Mesendoderm (in vitro differentiated cells): ENCODE data around the gene PRR5L.
"Not testable (repeated sequence)": the region's sequence is repeated elsewhere in the genome, so short reads cannot be mapped to it uniquely, and the experiment has no call there.

Source experiments
- DNase-seq: peaks from one replicate; pipeline ENCODE4 v3.0.0; 2013
- H2AK5ac ChIP-seq: 2 replicates; pipeline ENCODE4 v1.6.1; 2013; ENCODE audit warnings: low read length, inconsistent platforms
- H2BK120ac ChIP-seq: 2 replicates; pipeline ENCODE4 v1.6.1; 2013; ENCODE audit warnings: low read depth, mild to moderate bottlenecking, low read length, moderate library complexity, mixed read lengths
- H2BK15ac ChIP-seq: replicated peaks from 2 replicates; pipeline ENCODE4 v1.6.1; 2013; ENCODE audit warnings: low read depth, mild to moderate bottlenecking, moderate library complexity
- H2BK5ac ChIP-seq: 2 replicates; pipeline ENCODE4 v1.6.1; 2013; ENCODE audit warnings: low read length, inconsistent platforms
- H3K18ac ChIP-seq: 2 replicates; pipeline ENCODE4 v1.6.1; 2013; ENCODE audit warnings: mild to moderate bottlenecking, low read length, mixed read lengths
- H3K23ac ChIP-seq: one replicate; pipeline ENCODE4 v1.6.1; 2013; ENCODE audit warnings: low read length
- H3K27ac ChIP-seq: 2 replicates; pipeline ENCODE4 v1.5.1; 2013; ENCODE audit warnings: low read depth, mild to moderate bottlenecking, inconsistent platforms, low read length, moderate library complexity
- H3K27me3 ChIP-seq: 2 replicates; pipeline ENCODE4 v1.6.1; 2013; ENCODE audit warnings: low read length, control low read depth, mild to moderate bottlenecking, inconsistent platforms; ENCODE audit not compliant: insufficient read depth, poor library complexity
- H3K36me3 ChIP-seq: 2 replicates; pipeline ENCODE4 v1.6.1; 2013; ENCODE audit warnings: low read length, inconsistent platforms; ENCODE audit not compliant: control insufficient read depth, insufficient read depth
- H3K4ac ChIP-seq: one replicate; pipeline ENCODE4 v1.6.1; 2013; ENCODE audit warnings: low read depth, mild to moderate bottlenecking, low read length, moderate library complexity
- H3K4me1 ChIP-seq: 2 replicates; pipeline ENCODE4 v1.6.1; 2013; ENCODE audit warnings: low read depth, low read length, inconsistent platforms; ENCODE audit not compliant: control insufficient read depth
- H3K4me2 ChIP-seq: 2 replicates; pipeline ENCODE4 v1.6.1; 2013; ENCODE audit warnings: low read length
- H3K4me3 ChIP-seq: 2 replicates; pipeline ENCODE4 v1.5.1; 2013; ENCODE audit warnings: mild to moderate bottlenecking, low read length
- H3K56ac ChIP-seq: one replicate; pipeline ENCODE4 v1.6.1; 2013; ENCODE audit warnings: low read length
- H3K79me1 ChIP-seq: 2 replicates; pipeline ENCODE4 v1.6.1; 2013; ENCODE audit warnings: low read length, inconsistent platforms
- H3K79me2 ChIP-seq: 2 replicates; pipeline ENCODE4 v1.6.1; 2013; ENCODE audit warnings: mild to moderate bottlenecking, low read length; ENCODE audit not compliant: control insufficient read depth, insufficient read depth
- H3K9ac ChIP-seq: 2 replicates; pipeline ENCODE4 v1.6.1; 2013; ENCODE audit warnings: low read length, inconsistent platforms
- H4K5ac ChIP-seq: one replicate; pipeline ENCODE4 v1.6.1; 2013; ENCODE audit warnings: low read length
- H4K8ac ChIP-seq: one replicate; pipeline ENCODE4 v1.6.1; 2013; ENCODE audit warnings: low read depth, mild to moderate bottlenecking, control low read depth, low read length, moderate library complexity
- WGBS: extraction: QIAGEN DNeasy Blood & Tissue Kit; methylation state at CpG from one replicate; pipeline ENCODE4 v1.1.7; 2013; ENCODE audit warnings: low lambda C conversion rate, missing lambda C conversion rate; ENCODE audit not compliant: insufficient coverage; ENCODE audit errors: extremely low coverage; 5-methylcytosine and 5-hydroxymethylcytosine counted together

PRR5L gene

DNA sequence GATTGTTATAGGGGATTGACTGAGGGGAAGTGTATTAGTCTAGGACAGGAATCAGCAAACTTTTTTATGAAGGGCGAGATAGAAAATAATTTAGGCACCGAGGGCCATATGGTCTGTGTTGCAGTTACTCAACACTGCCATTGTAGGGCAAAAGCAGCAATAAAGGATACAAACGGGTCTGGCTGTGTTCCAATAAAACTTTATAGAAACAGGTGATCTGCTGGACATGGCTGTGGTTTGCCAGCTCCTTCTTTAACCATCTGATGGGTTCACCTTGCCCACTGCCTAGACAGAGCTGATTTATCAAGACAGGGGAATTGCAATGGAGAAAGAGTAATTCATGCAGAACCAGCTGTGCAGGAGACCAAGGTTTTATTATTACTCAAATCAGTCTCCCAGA lies 20.0 kb downstream of the PRR5L start:
- Histone ChIP-seq H2AK5ac (no peak overlapping the region), H4K5ac (no peak overlapping the region), H2BK15ac (no peak overlapping the region), H3K79me1 (no peaks in the 10 kb centered on the region), H3K79me2 (no peaks in the 10 kb centered on the region), H3K9ac (no peak overlapping the region), H3K56ac (no peak overlapping the region), H4K8ac (no peak overlapping the region), H3K36me3 (no peaks in the 10 kb centered on the region), H3K4me1 (no peaks in the 10 kb centered on the region), H3K27ac (no peak overlapping the region), H3K23ac (no peak overlapping the region), H3K4ac (no peak overlapping the region), H3K4me3 (no peak overlapping the region), H3K18ac (no peak overlapping the region), H3K4me2 (no peak overlapping the region), H2BK5ac (no peak overlapping the region), H2BK120ac (no peak overlapping the region), H3K27me3 (no peaks in the 10 kb centered on the region)
- no CpG with 5 or more reads among the region's 3 CpGs for WGBS
- no peak for DNase-seq

DNA sequence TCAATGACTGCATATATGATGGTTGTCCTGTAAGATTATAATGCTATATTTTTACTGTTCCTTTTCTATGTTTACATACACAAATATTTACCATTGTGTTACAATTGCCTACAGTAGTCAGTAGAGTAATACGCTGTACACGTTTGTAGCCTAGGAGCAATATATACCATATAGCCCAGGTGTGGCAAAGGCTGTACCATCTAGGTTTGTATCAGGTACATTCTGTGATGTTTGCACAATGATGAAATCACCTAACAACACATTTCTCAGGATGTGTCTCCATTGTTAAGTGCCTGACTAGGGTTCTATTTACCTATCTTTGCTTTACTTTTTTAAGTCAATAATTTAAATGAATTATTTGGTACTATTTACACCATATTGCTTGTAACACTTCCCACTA lies 21.9 kb downstream of the PRR5L start:
- no CpG with 5 or more reads among the region's 2 CpGs for WGBS

DNA sequence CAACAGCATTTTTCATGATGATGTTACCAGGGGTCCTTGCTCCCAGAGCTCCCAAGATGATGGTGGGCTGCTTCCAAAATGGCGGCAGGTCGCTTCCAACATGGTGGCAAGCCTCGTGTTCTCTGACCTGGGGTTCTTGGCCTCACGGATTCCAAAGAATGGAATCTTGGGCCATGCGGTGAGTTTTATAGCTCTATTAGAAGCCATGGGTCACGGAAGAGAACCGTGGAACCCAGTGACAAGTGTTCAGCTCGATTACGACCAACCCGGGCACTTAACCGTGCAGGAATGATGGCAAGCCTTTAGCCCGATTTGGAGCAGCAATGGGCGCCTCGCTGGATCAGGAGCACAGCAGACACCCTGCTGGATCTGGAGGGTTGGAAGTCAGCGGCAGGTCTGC lies 28.9 kb downstream of the PRR5L start:
- not testable (repeated sequence) for H3K9ac ChIP-seq, H3K4me3 ChIP-seq, H3K36me3 ChIP-seq, H3K79me1 ChIP-seq, H3K23ac ChIP-seq, H3K18ac ChIP-seq, H3K4me2 ChIP-seq, H4K5ac ChIP-seq, DNase-seq, H2AK5ac ChIP-seq, H3K4me1 ChIP-seq, H3K27ac ChIP-seq, H4K8ac ChIP-seq, H3K79me2 ChIP-seq, H2BK5ac ChIP-seq, H3K56ac ChIP-seq, H3K4ac ChIP-seq, H2BK120ac ChIP-seq, H3K27me3 ChIP-seq, H2BK15ac ChIP-seq
- WGBS = no CpG with 5 or more reads among the region's 15 CpGs

More for the DNA sequence above, 21.9 kb downstream of the PRR5L start:
- Histone ChIP-seq H3K4ac (no peak overlapping the region), H3K23ac (no peak overlapping the region), H3K4me2 (no peak overlapping the region), H3K4me1 (no peaks in the 10 kb centered on the region), H3K79me1 (no peaks in the 10 kb centered on the region), H3K27ac (no peak overlapping the region), H3K27me3 (no peaks in the 10 kb centered on the region), H2BK5ac (no peak overlapping the region), H2BK15ac (no peak overlapping the region), H3K9ac (no peak overlapping the region), H3K18ac (no peak overlapping the region), H3K36me3 (no peaks in the 10 kb centered on the region), H2AK5ac (no peak overlapping the region), H3K4me3 (no peak overlapping the region), H2BK120ac (no peak overlapping the region), H4K5ac (no peak overlapping the region), H3K79me2 (no peaks in the 10 kb centered on the region), H4K8ac (no peak overlapping the region), H3K56ac (no peak overlapping the region)
- DNase-seq = no peak

DNA sequence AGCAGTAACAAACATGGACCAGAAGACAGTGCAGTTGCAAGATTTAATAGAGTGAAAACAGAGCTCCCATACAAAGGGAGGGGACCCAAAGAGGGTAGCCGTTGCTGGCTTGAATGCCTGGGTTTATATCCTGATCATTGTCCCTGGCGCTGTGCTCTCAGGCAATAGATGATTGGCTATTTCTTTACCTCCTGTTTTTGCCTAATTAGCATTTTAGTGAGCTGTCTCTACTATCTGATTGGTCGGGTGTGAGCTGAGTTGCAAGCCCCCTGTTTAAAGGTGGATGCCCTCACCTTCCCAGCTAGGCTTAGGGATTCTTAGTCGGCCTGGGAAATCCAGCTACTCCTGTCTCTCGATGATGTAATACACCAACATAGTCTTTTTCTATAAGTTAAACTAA lies 29.3 kb downstream of the PRR5L start:
- H2BK5ac ChIP-seq, H3K9ac ChIP-seq, H4K5ac ChIP-seq, H3K56ac ChIP-seq, H3K23ac ChIP-seq, H3K4me1 ChIP-seq, H3K4ac ChIP-seq, DNase-seq, H3K36me3 ChIP-seq, H3K4me3 ChIP-seq, H3K4me2 ChIP-seq, H2AK5ac ChIP-seq, H3K18ac ChIP-seq, H3K27me3 ChIP-seq, H3K79me2 ChIP-seq, H3K27ac ChIP-seq, H2BK120ac ChIP-seq, H2BK15ac ChIP-seq, H3K79me1 ChIP-seq, H4K8ac ChIP-seq: not testable (repeated sequence)
- WGBS = no CpG with 5 or more reads among the region's 5 CpGs

DNA sequence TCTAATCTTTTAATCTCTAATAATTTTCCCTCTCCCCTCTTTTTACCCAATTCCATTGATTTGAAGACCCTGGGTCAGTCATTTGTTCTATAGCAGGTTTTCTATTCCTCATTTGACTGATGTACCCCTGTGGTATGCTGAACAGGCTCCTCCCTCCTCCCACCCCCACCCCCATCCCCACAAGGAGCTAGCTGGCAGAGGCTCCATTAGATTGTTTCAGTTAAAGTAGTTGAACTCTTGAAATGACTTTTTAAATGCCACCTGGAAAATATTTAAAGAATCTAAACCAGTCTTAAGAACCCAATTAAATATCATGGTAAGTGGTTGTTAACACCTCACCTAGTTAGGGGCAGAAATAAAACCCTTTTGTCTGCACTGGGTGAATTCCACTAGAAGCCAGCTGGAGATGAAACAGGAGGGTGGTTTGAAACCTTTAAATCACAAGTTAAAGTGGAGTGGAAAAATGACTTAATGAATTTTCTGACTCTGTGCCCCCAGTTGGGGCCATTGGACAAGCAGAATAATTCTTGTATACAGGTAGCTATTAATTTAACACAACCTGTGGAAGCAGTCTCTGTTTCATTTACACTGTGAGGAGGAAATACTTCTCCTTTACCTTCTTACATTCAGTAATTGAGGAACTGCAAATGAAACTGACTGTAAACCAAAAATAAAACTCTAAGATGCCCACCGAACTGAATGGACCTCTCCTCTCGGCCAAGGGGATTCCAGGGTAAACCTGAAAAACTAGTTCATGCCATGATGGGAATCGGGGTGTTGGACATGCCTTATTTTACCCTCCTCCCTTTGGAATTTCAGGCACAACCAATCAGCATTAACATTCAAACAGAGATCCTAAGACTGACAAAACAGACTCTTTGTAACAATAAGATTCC lies 30.7 kb downstream of the PRR5L start:
- Histone ChIP-seq H3K4me3 (no peak overlapping the region), H2BK5ac (no peak overlapping the region), H4K8ac (no peak overlapping the region), H3K27me3 (no peaks in the 10 kb centered on the region), H2BK15ac (no peak overlapping the region), H3K79me1 (no peaks in the 10 kb centered on the region), H3K56ac (no peak overlapping the region), H3K36me3 (no peaks in the 10 kb centered on the region), H3K4ac (no peak overlapping the region), H3K18ac (no peak overlapping the region), H4K5ac (no peak overlapping the region), H2AK5ac (no peak overlapping the region), H3K79me2 (no peaks in the 10 kb centered on the region), H3K4me1 (no peaks in the 10 kb centered on the region), H2BK120ac (no peak overlapping the region), H3K4me2 (no peak overlapping the region), H3K27ac (no peak overlapping the region), H3K9ac (no peak overlapping the region), H3K23ac (no peak overlapping the region)
- no CpG with 5 or more reads among the region's 3 CpGs for WGBS
- DNase-seq = peak; percentile 43
